ENCODE data around the gene NEK1.

GRCh38 chr4:169619518-169619957, 7.2 kb upstream of the NEK1 start:
- TF ChIP-seq TAF1 (IDR thresholded peaks at IDR 0.05; ENCODE audit: borderline replicate concordance, low read depth, low read length) (no peak), POLR2A (IDR thresholded peaks at IDR 0.05; ENCODE audit: low read depth, low read length) (no peak), POLR2AphosphoS5 (IDR thresholded peaks at IDR 0.05; ENCODE audit: low read depth, low read length) (no peak)
